ENCODE results near the gene TENT5C.

GRCh38 chr1:117579221-117579906, 26.5 kb upstream of the TENT5C start:
- TF ChIP-seq L3MBTL2 (conservative IDR thresholded peaks at IDR 0.05) (no peak), SP1 (IDR thresholded peaks at IDR 0.05) (no peak), LEF1 (IDR thresholded peaks at IDR 0.05; ENCODE audit: borderline replicate concordance) (no peak), SUZ12 (IDR thresholded peaks at IDR 0.05) (no peak), PKNOX1 (IDR thresholded peaks at IDR 0.05) (no peak), NFRKB (IDR thresholded peaks at IDR 0.05) (no peak), TARDBP (IDR thresholded peaks at IDR 0.05) (no peak), FOXM1 (IDR thresholded peaks at IDR 0.05; ENCODE audit: borderline replicate concordance) (no peak), HDGF (IDR thresholded peaks at IDR 0.05; ENCODE audit: borderline replicate concordance) (no peak), BHLHE40 (IDR thresholded peaks at IDR 0.05; ENCODE audit: borderline replicate concordance) (no peak), ZNF384 (IDR thresholded peaks at IDR 0.05) (no peak), FOXA1 (IDR thresholded peaks at IDR 0.05) (no peak), ARNT (IDR thresholded peaks at IDR 0.05) (no peak)

Measured in HEK293T (cell line).